Subcutaneous adipose tissue (tissue), 4 donors: ENCODE results near the gene ZNF407. TPM values are rescaled to one million over a fixed set of nuclear protein-coding genes. Genes with fewer than 3 reads are reported as not detected.

ENCODE experiments used
- CTCF ChIP-seq: fragments of 450-650 bp; IDR thresholded peaks from one replicate; pipeline ENCODE4 v1.5.1; 2016; ENCODE audit warnings: low read depth, mild to moderate bottlenecking, control low read depth, antibody characterized with exemption, moderate library complexity
- total RNA-seq, 4 donors: library from RNA; depleted of rRNA; stranded (reverse); fragments of >200 nt; gene quantifications; one replicate each; pipeline ENCODE4 v1.1.0, GENCODE V29; 2016

ZNF407 gene
- total RNA-seq, 4 donors from 2014 or later, result 16.0 to 24.3 (median 19.6) TPM

- TF ChIP-seq CTCF, result no peak
These were observed 304.4 kb downstream of the ZNF407 start for GRCh38 chr18:74902147-74902455.

- TF ChIP-seq CTCF, result no peak
These were observed 307.6 kb downstream of the ZNF407 start for GRCh38 chr18:74905247-74905646.

- TF ChIP-seq CTCF, result no peak
These were observed 308.5 kb downstream of the ZNF407 start for GRCh38 chr18:74906184-74906583.

DNA sequence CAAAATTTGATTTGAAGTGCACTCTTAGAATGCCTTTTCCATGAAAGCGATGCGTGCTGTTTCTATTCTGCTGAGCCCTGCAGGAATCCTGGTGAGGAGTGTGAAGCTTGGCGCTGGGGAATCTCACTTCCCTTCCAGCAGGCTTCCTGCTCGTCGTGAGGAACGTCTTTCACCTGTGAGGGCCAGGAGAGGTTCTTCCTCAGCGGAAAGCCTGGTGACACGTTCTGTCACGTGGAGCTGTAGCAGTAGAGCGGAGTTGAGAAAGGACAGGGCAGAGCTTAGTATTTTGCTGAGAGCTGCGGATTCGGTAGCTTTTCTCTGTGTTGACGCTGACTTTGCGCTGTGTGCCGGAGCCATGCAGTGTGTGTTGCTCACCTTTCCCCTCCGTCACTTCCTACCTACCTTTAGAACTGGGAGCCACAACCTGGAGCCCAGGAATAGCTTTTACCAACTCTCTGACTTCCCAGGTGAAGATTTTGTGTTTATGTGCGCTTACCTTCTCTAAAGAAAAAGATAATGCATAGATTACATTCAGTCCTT lies 316.5 kb downstream of the ZNF407 start:
- no peak for TF ChIP-seq CTCF

DNA sequence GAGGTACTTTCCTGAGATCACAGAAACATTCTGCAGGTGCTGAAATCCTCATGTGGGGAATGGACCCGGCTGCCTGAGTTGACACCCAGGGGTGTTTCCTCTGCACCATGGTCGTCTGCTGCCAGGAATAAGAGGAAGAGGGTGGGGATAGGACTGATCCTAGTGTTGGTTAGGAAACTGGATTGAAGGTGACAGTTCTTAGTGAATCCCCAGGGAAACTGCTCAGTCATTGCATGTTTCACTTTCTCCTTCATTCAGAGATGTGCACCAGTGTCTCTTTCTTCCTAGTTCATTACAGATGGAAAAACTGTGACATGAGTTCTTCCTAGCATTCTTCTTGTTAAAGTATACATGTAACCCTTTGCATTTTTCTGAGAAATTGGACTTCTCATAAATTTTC lies 317.0 kb downstream of the ZNF407 start:
- no peak for TF ChIP-seq CTCF

GRCh38 chr18:74916773-74917393 lies 319.2 kb downstream of the ZNF407 start:
- no peak for TF ChIP-seq CTCF

DNA sequence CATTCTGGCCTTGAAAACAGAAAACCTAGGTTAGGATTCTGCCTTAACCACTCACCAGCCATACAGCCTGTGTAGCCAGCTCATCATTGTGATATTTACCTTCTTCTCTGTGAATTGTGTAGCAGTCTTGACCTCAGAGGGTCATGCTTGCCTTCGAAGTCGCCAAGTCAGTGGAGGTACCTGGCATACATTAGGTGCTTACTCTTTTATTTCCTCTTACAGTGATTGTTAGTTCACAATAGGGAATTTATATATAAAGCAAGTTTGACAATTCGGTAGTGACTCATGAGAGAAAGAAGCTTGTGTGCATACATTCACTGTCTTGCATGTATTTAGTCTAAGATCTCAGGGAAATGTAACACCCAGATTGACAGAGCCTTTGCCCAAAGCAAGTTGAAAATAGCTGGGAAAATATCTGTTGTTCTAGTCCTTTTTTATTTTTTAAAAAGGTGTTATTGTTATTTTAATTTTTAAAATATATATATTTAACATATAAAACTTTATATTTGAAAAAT lies 320.7 kb downstream of the ZNF407 start:
- no peak for TF ChIP-seq CTCF
